ENCODE data around the gene ALDH4A1.

DNA sequence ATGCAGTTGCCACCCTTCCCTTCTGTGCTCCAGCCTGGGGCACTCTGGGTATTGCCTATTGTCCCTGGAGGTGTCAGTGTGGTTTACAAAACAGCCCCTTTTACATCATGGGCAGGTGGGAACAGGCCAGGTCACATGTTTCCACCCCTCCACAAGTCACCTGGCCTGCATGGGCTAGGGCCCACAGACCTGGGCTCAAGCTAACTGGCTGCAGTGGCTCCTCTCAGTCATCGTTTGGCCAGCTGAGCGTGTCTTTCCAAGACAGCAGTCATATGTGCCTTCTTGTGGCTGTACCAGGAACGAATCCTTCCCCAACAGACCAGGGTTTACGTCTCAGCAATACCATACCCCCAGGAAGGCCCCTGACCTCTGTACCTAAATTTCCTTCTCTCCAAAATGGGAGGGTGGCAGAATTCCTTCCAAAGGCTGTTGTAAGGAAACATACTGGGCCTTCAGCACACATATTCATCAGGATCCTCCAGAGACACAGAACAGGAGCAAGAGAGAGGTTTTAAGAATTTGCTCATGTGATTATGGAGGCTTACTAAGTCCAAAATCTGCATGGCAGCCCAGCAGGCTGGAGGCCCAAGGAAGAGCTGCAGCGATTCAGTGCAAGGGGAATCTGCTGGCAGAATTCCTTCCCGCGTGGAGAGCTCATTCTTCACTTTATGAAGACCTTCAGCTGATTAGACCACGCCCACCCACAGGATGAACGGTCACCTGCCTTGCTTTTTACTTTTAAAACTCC, 32.3 kb downstream of the ALDH4A1 start:
- TF ChIP-seq, protein P1, sequence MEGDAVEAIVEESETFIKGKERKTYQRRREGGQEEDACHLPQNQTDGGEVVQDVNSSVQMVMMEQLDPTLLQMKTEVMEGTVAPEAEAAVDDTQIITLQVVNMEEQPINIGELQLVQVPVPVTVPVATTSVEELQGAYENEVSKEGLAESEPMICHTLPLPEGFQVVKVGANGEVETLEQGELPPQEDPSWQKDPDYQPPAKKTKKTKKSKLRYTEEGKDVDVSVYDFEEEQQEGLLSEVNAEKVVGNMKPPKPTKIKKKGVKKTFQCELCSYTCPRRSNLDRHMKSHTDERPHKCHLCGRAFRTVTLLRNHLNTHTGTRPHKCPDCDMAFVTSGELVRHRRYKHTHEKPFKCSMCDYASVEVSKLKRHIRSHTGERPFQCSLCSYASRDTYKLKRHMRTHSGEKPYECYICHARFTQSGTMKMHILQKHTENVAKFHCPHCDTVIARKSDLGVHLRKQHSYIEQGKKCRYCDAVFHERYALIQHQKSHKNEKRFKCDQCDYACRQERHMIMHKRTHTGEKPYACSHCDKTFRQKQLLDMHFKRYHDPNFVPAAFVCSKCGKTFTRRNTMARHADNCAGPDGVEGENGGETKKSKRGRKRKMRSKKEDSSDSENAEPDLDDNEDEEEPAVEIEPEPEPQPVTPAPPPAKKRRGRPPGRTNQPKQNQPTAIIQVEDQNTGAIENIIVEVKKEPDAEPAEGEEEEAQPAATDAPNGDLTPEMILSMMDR (IDR thresholded peaks at IDR 0.05) = no peak
- no peak for TF ChIP-seq POLR2A (IDR thresholded peaks at IDR 0.05)
